GM12874 (cell line): ENCODE results near the gene ANP32E.
A peak's percentile ranks its signal among the peaks of the same experiment; 100 is the strongest.

Source experiments
- TF ChIP-seq, protein P1 (sequence below): IDR thresholded peaks from 2 replicates; pipeline ENCODE4 v1.5.1; 2011; ENCODE audit warnings: low read depth, mild to moderate bottlenecking, control low read depth, low read length, moderate library complexity; ENCODE audit not compliant: insufficient read depth

Gene ANP32E

DNA sequence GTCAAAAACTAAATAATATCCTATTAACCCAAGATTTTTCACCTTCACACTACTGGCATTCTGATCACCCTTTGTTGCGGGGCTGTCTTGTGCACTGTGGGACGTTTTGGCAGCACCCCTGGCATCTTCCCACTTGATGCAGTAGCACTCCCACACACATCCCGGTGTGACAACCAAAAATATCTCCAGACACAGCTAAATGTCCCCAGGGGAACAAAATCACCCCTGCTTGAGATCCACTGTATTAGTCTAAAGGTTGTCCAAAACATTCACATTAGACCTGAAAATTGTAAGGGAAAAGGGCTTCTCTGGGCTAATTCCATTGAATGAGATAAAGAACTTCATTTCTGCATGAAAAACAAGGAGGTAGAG is 48.4 kb downstream of the ANP32E start:
- TF ChIP-seq, protein P1, sequence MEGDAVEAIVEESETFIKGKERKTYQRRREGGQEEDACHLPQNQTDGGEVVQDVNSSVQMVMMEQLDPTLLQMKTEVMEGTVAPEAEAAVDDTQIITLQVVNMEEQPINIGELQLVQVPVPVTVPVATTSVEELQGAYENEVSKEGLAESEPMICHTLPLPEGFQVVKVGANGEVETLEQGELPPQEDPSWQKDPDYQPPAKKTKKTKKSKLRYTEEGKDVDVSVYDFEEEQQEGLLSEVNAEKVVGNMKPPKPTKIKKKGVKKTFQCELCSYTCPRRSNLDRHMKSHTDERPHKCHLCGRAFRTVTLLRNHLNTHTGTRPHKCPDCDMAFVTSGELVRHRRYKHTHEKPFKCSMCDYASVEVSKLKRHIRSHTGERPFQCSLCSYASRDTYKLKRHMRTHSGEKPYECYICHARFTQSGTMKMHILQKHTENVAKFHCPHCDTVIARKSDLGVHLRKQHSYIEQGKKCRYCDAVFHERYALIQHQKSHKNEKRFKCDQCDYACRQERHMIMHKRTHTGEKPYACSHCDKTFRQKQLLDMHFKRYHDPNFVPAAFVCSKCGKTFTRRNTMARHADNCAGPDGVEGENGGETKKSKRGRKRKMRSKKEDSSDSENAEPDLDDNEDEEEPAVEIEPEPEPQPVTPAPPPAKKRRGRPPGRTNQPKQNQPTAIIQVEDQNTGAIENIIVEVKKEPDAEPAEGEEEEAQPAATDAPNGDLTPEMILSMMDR: no peak

DNA sequence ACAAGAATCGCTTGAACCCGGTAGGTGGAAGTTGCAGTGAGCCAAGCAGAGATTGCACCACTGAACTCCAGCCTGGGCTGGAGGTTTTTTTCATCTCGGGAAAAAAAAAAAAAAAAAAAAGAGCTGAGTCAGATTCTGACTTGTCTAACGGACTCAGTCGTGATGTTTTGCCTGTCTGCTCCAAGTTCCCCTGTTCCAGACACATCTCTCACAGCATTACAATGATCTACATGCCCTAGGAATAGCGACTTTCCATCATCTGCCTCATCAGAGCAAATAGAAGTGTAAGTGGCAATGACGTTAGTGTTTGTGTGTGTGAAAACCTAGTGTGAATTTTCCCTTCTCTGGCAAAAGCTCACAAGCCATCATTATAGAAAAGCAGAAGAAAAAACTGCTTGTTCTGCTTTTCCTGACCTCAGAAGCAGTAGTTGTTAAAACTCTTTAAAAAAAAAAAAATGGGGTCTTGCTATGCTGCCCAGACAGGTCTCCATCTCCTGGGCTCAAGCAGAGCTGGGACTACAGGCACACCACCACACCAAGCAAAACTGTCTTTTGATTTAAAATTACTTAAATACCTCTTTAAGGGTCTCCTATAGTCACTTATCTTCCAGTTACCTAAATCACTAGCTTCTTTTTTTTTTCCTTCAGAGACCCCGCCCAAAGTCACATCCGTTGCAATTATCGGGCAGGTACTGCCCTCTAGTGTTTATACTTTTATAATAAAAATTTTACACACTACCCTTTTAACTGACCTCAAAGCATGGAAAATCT is 48.9 kb downstream of the ANP32E start:
- TF ChIP-seq, protein P1: peak; percentile 21; the same call in 1 of the 2 replicates

DNA sequence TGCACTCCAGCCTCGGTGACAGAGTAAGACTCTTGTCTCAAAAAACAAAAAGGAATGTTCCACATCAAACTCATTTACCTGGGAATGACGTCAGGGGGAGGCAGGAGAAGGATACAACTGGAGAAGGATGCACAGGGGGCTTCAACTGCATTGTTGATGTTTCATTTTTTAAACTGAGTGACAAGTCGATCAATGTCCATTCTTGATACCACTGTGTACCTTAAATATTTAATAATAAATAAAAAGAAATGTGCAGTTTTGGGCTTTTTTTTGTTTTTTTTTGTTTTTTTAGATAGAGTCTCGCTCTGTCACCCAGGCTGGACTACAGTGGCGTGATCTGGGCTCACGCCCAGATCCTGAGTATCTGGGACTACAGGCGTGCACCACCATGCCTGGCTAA is 50.4 kb downstream of the ANP32E start:
- TF ChIP-seq, protein P1: no peak

GRCh38 chr1:150183061-150183460 is 52.9 kb downstream of the ANP32E start:
- TF ChIP-seq, protein P1: no peak

DNA sequence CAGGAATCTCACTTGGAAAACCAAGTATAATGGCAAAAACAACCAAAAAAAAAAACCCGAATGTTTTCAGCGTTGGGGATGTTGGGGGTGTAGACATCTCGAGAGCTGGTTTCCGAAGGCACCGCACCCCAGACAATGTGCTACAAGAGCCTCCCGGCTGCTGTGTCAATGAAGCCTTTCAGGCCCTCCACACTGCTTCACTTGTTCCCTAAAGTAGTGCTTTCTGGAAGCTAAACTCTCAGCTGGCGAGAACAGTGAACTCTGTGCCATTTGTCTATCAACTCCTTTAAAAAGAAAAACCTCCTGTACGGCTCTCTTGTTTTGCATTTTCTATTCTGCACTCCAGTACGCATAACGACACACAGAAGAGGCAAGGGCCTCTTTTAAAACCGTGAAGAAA is 53.7 kb downstream of the ANP32E start:
- TF ChIP-seq, protein P1: no peak

DNA sequence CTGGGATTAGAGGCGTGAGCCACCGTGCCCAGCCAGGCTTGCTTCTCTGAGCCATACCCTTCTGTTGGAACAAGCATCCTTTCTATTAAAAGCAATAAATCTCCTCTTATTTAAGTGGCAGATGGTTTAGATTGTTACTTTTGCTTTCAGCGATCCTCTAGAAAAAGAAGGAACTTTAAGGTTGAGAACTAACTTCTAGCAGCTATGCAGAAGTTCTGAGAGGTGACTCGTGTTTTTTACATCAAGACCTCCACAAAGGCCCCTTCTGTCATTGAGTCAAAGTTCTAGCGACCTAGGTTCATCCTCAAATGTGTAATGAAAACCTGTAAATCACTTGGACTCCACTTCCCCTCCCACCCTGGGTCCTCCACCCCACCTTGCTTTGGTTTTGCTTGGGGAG is 55.4 kb downstream of the ANP32E start:
- TF ChIP-seq, protein P1: no peak

- TF ChIP-seq, protein P1: no peak
These were observed 56.0 kb downstream of the ANP32E start for GRCh38 chr1:150179867-150180266.
